ENCODE results near the gene NEAT1. TPM values are rescaled to one million over a fixed set of nuclear protein-coding genes. Genes with fewer than 3 reads are reported as not detected.

NEAT1 gene
- total and polyA plus RNA-seq, 9 of the 15 experiments (the other 6 are each of a cell fraction or from before 2014, with no cell fraction given) = 20.1 to 389 (median 62.8) TPM

GRCh38 chr11:65427691-65428577 lies 5.3 kb downstream of the NEAT1 start (continued):
- TF ChIP-seq MCM5 (IDR thresholded peaks at IDR 0.05; ENCODE audit: low read depth) (no peak), NR2F6 (CRISPR knock-in tag; IDR thresholded peaks at IDR 0.05) (peak; percentile 90), ID3 (CRISPR knock-in tag; IDR thresholded peaks at IDR 0.05) (no peak), ID3 (tag; IDR thresholded peaks at IDR 0.05) (no peak), FOS (IDR thresholded peaks at IDR 0.05; ENCODE audit: extremely low read depth, insufficient read length) (no peak), ZNF766 (CRISPR knock-in tag; conservative IDR thresholded peaks at IDR 0.05) (0 out of 2 replicates have a peak, but pooled peaks have one; percentile 13), POLR2AphosphoS5 (IDR thresholded peaks at IDR 0.05; ENCODE audit: control insufficient read depth, insufficient read depth, low read depth, low read length) (peak; percentile 85), ADNP (tag; IDR thresholded peaks at IDR 0.05) (no peak), ZNF318 (IDR thresholded peaks at IDR 0.05; ENCODE audit: borderline replicate concordance in 1 of 2, low read depth in 1 of 2) (no peak), L3MBTL2 (IDR thresholded peaks at IDR 0.05) (no peak), RBM39 (optimal IDR thresholded peaks at IDR 0.05; ENCODE audit: low read depth, low read length) (no peak), ZNF263 (CRISPR knock-in tag; IDR thresholded peaks at IDR 0.05; ENCODE audit: borderline replicate concordance) (no peak), ZNF57 (CRISPR knock-in tag; IDR thresholded peaks at IDR 0.05) (peak; percentile 81; the same call in 1 of the 2 replicates), SMAD1 (IDR thresholded peaks at IDR 0.05; ENCODE audit: low read depth, low read length, partially characterized antibody) (peak; percentile 81), CHD2 (IDR thresholded peaks at IDR 0.05; ENCODE audit: low read depth, low read length) (no peak; the same call in 1 of the 2 replicates), PCBP2 (IDR thresholded peaks at IDR 0.05; ENCODE audit: low read depth, low read length, poor library complexity, severe bottlenecking) (no peak), GMEB1 (CRISPR knock-in tag; IDR thresholded peaks at IDR 0.05) (no peak)

All from K562 (cell line).